K562 (cell line): ENCODE data around the gene DPEP2NB. TPM values are rescaled to one million over a fixed set of nuclear protein-coding genes. Genes with fewer than 3 reads are reported as not detected.

Experiments used
- ATAC-seq: fragments of 200-7000 bp; cut with Tn5 transposase; 3 replicates; pipeline ENCODE4 v1.9.1; 2020; ENCODE audit warnings: moderate library complexity
- BruUV-seq: library from RNA; stranded (reverse); fragments of 400-500 nt; replicated peaks from 2 replicates; lab custom pipeline; 2021; lab: Mats Ljungman, UMichigan
- CTCF ChIA-PET: fragments of 300-600 bp; formaldehyde crosslinking; extraction: SDS; loops from one replicate; lab custom pipeline; 2021; ENCODE audit warnings: low intra/inter-chr PET ratio; lab: Yijun Ruan, JAX
- POLR2A ChIA-PET: fragments of 300-600, 350-650 bp; sonication (Branson Sonifier 250); formaldehyde crosslinking; extraction: SDS; loops from one replicate; lab custom pipeline; 2021; ENCODE audit warnings: antibody characterized with exemption, inconsistent platforms; lab: Yijun Ruan, JAX
- DNase-seq, 4 experiments: peaks; one replicate each; pipeline versions ENCODE4 v3.0.0 to v3.0.0-alpha.2; 2011 to 2018; ENCODE audit warnings: low spot score in 3 of 4, mixed read lengths in 3 of 4; ENCODE audit errors: extremely low read depth in 1 of 4
- FAIRE-seq: peaks from 2 replicates; lab custom pipeline; 2011; peaks lifted over from hg19 to GRCh38; lab: Jason Lieb, UNC
- H2AFZ ChIP-seq: 2 replicates; pipeline ENCODE4 v1.6.0; 2011; ENCODE audit warnings: low read depth, low read length, control low read depth, inconsistent platforms
- H3K27ac ChIP-seq: fragments of 200-600 bp; 3 replicates; pipeline ENCODE4 v1.8.0; 2011; ENCODE audit warnings: low read depth, mild to moderate bottlenecking, control low read depth, inconsistent platforms, low read length, moderate library complexity, mixed read lengths; ENCODE audit errors: extremely low read depth
- H3K27me3 ChIP-seq, 2 experiments: fragments of 300-600 bp in 1 of 2; 2 replicates in 1 of 2; 3 replicates in 1 of 2; pipeline versions ENCODE4 v1.6.0 to v1.8.0; 2011; ENCODE audit warnings: inconsistent platforms in 2 of 2, low read length in 2 of 2, mild to moderate bottlenecking in 1 of 2, mixed read lengths in 1 of 2, moderate library complexity in 1 of 2; ENCODE audit not compliant: control insufficient read depth in 2 of 2, insufficient read depth in 2 of 2
- H3K36me3 ChIP-seq: fragments of 300-600 bp; 3 replicates; pipeline ENCODE4 v1.8.0; 2011; ENCODE audit warnings: mild to moderate bottlenecking, low read length, inconsistent platforms; ENCODE audit not compliant: control insufficient read depth, insufficient read depth
- H3K4me1 ChIP-seq, 2 experiments: fragments of 200-600 bp in 1 of 2; replicated peaks in 1 of 2; 2 replicates in 1 of 2; 3 replicates in 1 of 2; pipeline versions ENCODE4 v1.5.1 to v1.8.0; 2011; ENCODE audit warnings: inconsistent platforms in 2 of 2, low read length in 2 of 2, mild to moderate bottlenecking in 1 of 2, mixed read lengths in 1 of 2, moderate library complexity in 1 of 2; ENCODE audit not compliant: control insufficient read depth in 2 of 2, insufficient read depth in 2 of 2
- H3K4me2 ChIP-seq: 2 replicates; pipeline ENCODE4 v1.6.1; 2011; ENCODE audit warnings: low read length, control low read depth, inconsistent platforms, mixed read lengths; ENCODE audit not compliant: insufficient read depth
- H3K4me3 ChIP-seq: fragments of 200-600 bp; sonication (generic), shearing (Covaris generic); 2 replicates; pipeline ENCODE4 v1.5.1; 2016; ENCODE audit warnings: control low read depth, inconsistent platforms
- H3K79me2 ChIP-seq: fragments of 200-600 bp; 3 replicates; pipeline ENCODE4 v1.8.0; 2011; ENCODE audit warnings: low read length, inconsistent platforms; ENCODE audit not compliant: control insufficient read depth, insufficient read depth
- H3K9ac ChIP-seq, 2 experiments: 2 replicates each; pipeline versions ENCODE4 v1.6.0 to v1.6.1; 2011; ENCODE audit warnings: low read depth in 2 of 2, low read length in 2 of 2, control low read depth in 1 of 2, inconsistent platforms in 1 of 2, mild to moderate bottlenecking in 1 of 2, mixed read lengths in 1 of 2; ENCODE audit not compliant: insufficient read depth in 1 of 2
- H3K9me1 ChIP-seq: one replicate; pipeline ENCODE4 v1.6.0; 2011; ENCODE audit warnings: inconsistent platforms, mild to moderate bottlenecking, low read length, moderate library complexity; ENCODE audit not compliant: control insufficient read depth, insufficient read depth
- H3K9me3 ChIP-seq: replicated peaks from 2 replicates; pipeline ENCODE4 v1.5.1; 2011; ENCODE audit warnings: low read depth, low read length, inconsistent platforms; ENCODE audit not compliant: control insufficient read depth, insufficient read depth
- H4K20me1 ChIP-seq: replicated peaks from 2 replicates; pipeline ENCODE4 v1.6.1; 2011; ENCODE audit warnings: low read length, inconsistent platforms, mixed read lengths; ENCODE audit not compliant: control insufficient read depth, insufficient read depth
- BCOR ChIP-seq: fragments of 450-650 bp; IDR thresholded peaks from 2 replicates; pipeline ENCODE4 v1.6.1; 2016
- ESRRA ChIP-seq: fragments of 450-650 bp; IDR thresholded peaks from 2 replicates; pipeline ENCODE4 v1.6.1; 2014; ENCODE audit warnings: low read depth, mild to moderate bottlenecking, moderate library complexity, borderline replicate concordance
- EWSR1 ChIP-seq: fragments of 450-650 bp; IDR thresholded peaks from 2 replicates; pipeline ENCODE4 v1.6.1; 2018; ENCODE audit warnings: borderline replicate concordance, mild to moderate bottlenecking, low read depth, moderate library complexity; ENCODE audit not compliant: partially characterized antibody
- IRF2 ChIP-seq: sonication (generic); formaldehyde crosslinking; IDR thresholded peaks from 2 replicates; pipeline ENCODE4 v1.8.1; 2022; ENCODE audit warnings: mild to moderate bottlenecking, missing genetic modification reagents
- KLF6 ChIP-seq: fragments of 250-450 bp; sonication (Bioruptor Pico); IDR thresholded peaks from 2 replicates; pipeline ENCODE4 v1.4.0; 2020; ENCODE audit warnings: mild to moderate bottlenecking, moderate library complexity, borderline replicate concordance
- MCM5 ChIP-seq: fragments of 450-650 bp; IDR thresholded peaks from 2 replicates; pipeline ENCODE4 v1.6.1; 2016; ENCODE audit warnings: low read depth
- NEUROD1 ChIP-seq: fragments of 150-350 bp; IDR thresholded peaks from 2 replicates; pipeline ENCODE4 v1.6.1; 2014; ENCODE audit warnings: borderline replicate concordance, low read length, low read depth; ENCODE audit not compliant: partially characterized antibody
- NFYB ChIP-seq: IDR thresholded peaks from 2 replicates; pipeline ENCODE4 v1.6.1; 2011; ENCODE audit warnings: mild to moderate bottlenecking, moderate library complexity; ENCODE audit not compliant: insufficient read length; ENCODE audit errors: extremely low read depth
- NONO ChIP-seq, 2 experiments: fragments of 200-400 bp in 1 of 2; fragments of 450-650 bp in 1 of 2; formaldehyde crosslinking in 1 of 2; IDR thresholded peaks; 2 replicates each; pipeline ENCODE4 v1.6.1; 2017; ENCODE audit warnings: low read depth in 2 of 2, mild to moderate bottlenecking in 2 of 2, moderate library complexity in 2 of 2, low read length in 1 of 2
- PHF20 ChIP-seq: fragments of 450-650 bp; IDR thresholded peaks from 2 replicates; pipeline ENCODE4 v1.6.1; 2018; ENCODE audit not compliant: partially characterized antibody
- SIN3A ChIP-seq, 2 experiments: fragments of 150-350 bp in 1 of 2; IDR thresholded peaks; 2 replicates each; pipeline ENCODE4 v1.6.1; 2011 to 2016; ENCODE audit warnings: borderline replicate concordance in 2 of 2, low read depth in 2 of 2, low read length in 2 of 2, mild to moderate bottlenecking in 2 of 2, moderate library complexity in 2 of 2; ENCODE audit not compliant: control insufficient read depth in 1 of 2
- ZNF324 ChIP-seq: fragments of 250-450 bp; sonication (Bioruptor Pico); IDR thresholded peaks from 2 replicates; pipeline ENCODE4 v1.4.0; 2020; ENCODE audit warnings: mild to moderate bottlenecking
- ZNF75A ChIP-seq: fragments of 450-650 bp; formaldehyde crosslinking; IDR thresholded peaks from 2 replicates; pipeline ENCODE4 v1.4.0; 2020; ENCODE audit warnings: mild to moderate bottlenecking
- WGBS: fragments of 100-300 bp; shearing (Covaris generic); methylation state at CpG from one replicate; pipeline ENCODE4 v1.1.6; 2016; ENCODE audit warnings: low coverage, mixed read lengths; ENCODE audit not compliant: insufficient coverage; ENCODE audit errors: missing lambda C conversion rate; 5-methylcytosine and 5-hydroxymethylcytosine counted together
- in situ Hi-C: fragments of 300-500 bp; cut with MboI; formaldehyde crosslinking; loops from 4 replicates; pipeline ENCODE4 v1.15.0; 2018; ENCODE audit warnings: inconsistent platforms, mixed read lengths
- intact Hi-C: fragments of 100-400 bp; cut with micrococcal nuclease; formaldehyde crosslinking; loops from 2 replicates; pipeline ENCODE4 v1.14.2; 2022
- polyA plus RNA-seq, 8 experiments: library from polyadenylated mRNA; depleted of rRNA in 4 of 8; stranded (reverse) in 5 of 8; unstranded in 3 of 8; fragments of >200 nt; fragmentation: Nextera tagmentation in 2 of 8; fragmentation: Illumina TruSeq in 1 of 8; extraction: Ambion mirVana in 2 of 8; extraction: Trizol in 1 of 8; gene quantifications; 2 replicates each; pipeline versions ENCODE4 v1.2.1 to v1.2.3, GENCODE V29; 2011 to 2014; ENCODE audit warnings: inconsistent platforms in 1 of 8, missing spikeins in 1 of 8
- total RNA-seq, 7 experiments: library from RNA; depleted of rRNA in 6 of 7; stranded (reverse); fragments of >200 nt in 6 of 7; fragmentation: Illumina TruSeq in 2 of 7; extraction: Trizol in 2 of 7; gene quantifications; 2 replicates each; pipeline versions ENCODE4 v1.2.1 to v1.2.3, GENCODE V29; 2011 to 2021; ENCODE audit warnings: low replicate concordance in 1 of 7
- TF ChIP-seq, protein P1 (sequence below): sonication (generic); formaldehyde crosslinking; IDR thresholded peaks from 2 replicates; pipeline ENCODE4 v1.8.0; 2023; ENCODE audit warnings: missing genetic modification reagents, mild to moderate bottlenecking, borderline replicate concordance

DPEP2NB gene
- total and polyA plus RNA-seq, 9 of the 15 experiments (the other 6 are each of a cell fraction or from before 2014, with no cell fraction given) = not detected

DNA sequence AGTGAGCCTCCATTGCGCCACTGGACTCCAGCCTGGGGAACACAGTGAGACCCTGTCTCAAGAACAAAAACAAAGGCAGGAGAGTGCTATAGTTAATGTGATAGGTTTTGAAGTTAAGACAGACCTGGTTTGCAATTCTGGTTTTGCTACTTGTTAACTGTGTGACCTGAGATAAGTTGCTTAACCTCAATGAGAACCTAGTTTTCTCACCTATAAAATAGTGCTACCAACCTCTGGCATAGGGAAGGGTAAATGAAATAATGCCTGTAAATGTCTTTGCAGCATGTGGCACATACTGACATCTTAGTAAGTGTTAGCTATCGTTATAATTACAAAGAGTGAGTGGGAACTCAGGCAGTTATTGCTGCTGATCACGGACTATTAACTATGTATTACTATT lies 39.7 kb upstream of the DPEP2NB start:
- Histone ChIP-seq H3K4me3 (no peak overlapping the region), H3K4me2 (no peak overlapping the region), H3K9me3 (no peaks in the 10 kb centered on the region), H3K9me1 (no peaks in the 10 kb centered on the region), H3K36me3 (peaks cover 59% of the 10 kb centered on the region; the same call in 2 of the 3 replicates), H3K4me1 (no peaks in the 10 kb centered on the region), H3K27ac (no peak overlapping the region), H3K79me2 (no peaks in the 10 kb centered on the region), H3K9ac (no peak overlapping the region), H3K27me3 (no peaks in the 10 kb centered on the region), H2AFZ (no peak overlapping the region), H4K20me1 (no peaks in the 10 kb centered on the region)
- in situ Hi-C loops = no loop called here
- ATAC-seq (no peak), DNase-seq (no peak), FAIRE-seq (no peak)
- intact Hi-C loops = no loop called here
- WGBS = 71% methylated on average over 3 of the region's 3 CpGs
- CTCF ChIA-PET = no interaction called here
- POLR2A ChIA-PET = interaction anchor here (0.6 to 1.6 kb wide), 3 partner anchors 20 to 395 kb away, joined by 3 to 4 read pairs (median 3); partner anchors contain the start of genes ACD and PSMB10
- no peak for TF ChIP-seq PHF20
- no peak for TF ChIP-seq ZNF75A (CRISPR knock-in tag)
- TF ChIP-seq IRF2 (CRISPR knock-in tag) = no peak
- TF ChIP-seq ESRRA = no peak
- TF ChIP-seq EWSR1 = no peak
- no peak for TF ChIP-seq BCOR
- TF ChIP-seq NONO (IDR thresholded peaks at IDR 0.05; ENCODE audit: low read depth in 2 of 2, low read length in 1 of 2) = no peak
- no peak for TF ChIP-seq SIN3A (IDR thresholded peaks at IDR 0.05; ENCODE audit: borderline replicate concordance in 2 of 2, control insufficient read depth in 1 of 2, low read depth in 2 of 2, low read length in 2 of 2)
- TF ChIP-seq, protein P1, sequence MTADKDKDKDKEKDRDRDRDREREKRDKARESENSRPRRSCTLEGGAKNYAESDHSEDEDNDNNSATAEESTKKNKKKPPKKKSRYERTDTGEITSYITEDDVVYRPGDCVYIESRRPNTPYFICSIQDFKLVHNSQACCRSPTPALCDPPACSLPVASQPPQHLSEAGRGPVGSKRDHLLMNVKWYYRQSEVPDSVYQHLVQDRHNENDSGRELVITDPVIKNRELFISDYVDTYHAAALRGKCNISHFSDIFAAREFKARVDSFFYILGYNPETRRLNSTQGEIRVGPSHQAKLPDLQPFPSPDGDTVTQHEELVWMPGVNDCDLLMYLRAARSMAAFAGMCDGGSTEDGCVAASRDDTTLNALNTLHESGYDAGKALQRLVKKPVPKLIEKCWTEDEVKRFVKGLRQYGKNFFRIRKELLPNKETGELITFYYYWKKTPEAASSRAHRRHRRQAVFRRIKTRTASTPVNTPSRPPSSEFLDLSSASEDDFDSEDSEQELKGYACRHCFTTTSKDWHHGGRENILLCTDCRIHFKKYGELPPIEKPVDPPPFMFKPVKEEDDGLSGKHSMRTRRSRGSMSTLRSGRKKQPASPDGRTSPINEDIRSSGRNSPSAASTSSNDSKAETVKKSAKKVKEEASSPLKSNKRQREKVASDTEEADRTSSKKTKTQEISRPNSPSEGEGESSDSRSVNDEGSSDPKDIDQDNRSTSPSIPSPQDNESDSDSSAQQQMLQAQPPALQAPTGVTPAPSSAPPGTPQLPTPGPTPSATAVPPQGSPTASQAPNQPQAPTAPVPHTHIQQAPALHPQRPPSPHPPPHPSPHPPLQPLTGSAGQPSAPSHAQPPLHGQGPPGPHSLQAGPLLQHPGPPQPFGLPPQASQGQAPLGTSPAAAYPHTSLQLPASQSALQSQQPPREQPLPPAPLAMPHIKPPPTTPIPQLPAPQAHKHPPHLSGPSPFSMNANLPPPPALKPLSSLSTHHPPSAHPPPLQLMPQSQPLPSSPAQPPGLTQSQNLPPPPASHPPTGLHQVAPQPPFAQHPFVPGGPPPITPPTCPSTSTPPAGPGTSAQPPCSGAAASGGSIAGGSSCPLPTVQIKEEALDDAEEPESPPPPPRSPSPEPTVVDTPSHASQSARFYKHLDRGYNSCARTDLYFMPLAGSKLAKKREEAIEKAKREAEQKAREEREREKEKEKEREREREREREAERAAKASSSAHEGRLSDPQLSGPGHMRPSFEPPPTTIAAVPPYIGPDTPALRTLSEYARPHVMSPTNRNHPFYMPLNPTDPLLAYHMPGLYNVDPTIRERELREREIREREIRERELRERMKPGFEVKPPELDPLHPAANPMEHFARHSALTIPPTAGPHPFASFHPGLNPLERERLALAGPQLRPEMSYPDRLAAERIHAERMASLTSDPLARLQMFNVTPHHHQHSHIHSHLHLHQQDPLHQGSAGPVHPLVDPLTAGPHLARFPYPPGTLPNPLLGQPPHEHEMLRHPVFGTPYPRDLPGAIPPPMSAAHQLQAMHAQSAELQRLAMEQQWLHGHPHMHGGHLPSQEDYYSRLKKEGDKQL (CRISPR knock-in tag) = no peak
- no peak for TF ChIP-seq ZNF324 (CRISPR knock-in tag)
- TF ChIP-seq MCM5 = no peak
- no peak for TF ChIP-seq KLF6 (CRISPR knock-in tag)
- no peak for TF ChIP-seq NEUROD1
- TF ChIP-seq NFYB = no peak
- BruUV-seq = no TSS peak
